H1 (cell line): ENCODE measurements around the gene XPNPEP2. TPM values are rescaled to one million over a fixed set of nuclear protein-coding genes. Genes with fewer than 3 reads are reported as not detected.

Experiments used
- CTCF ChIA-PET: fragments of 300-600 bp; sonication (Branson Sonifier 250); formaldehyde crosslinking; loops from one replicate; lab custom pipeline; 2021; ENCODE audit not compliant: partially characterized antibody; lab: Charles Lee
- POLR2A ChIA-PET: fragments of 300-600 bp; sonication (Branson Sonifier 250); formaldehyde crosslinking; loops from one replicate; lab custom pipeline; 2021; ENCODE audit warnings: inconsistent platforms; ENCODE audit not compliant: partially characterized antibody; lab: Charles Lee
- DNase-seq, 2 experiments: peaks; one replicate each; pipeline versions ENCODE4 v3.0.0 to v3.0.0-alpha.2; 2010 to 2022; ENCODE audit warnings: low spot score in 2 of 2, low read depth in 1 of 2, mixed read lengths in 1 of 2
- FAIRE-seq: peaks from 2 replicates; lab custom pipeline; 2011; peaks lifted over from hg19 to GRCh38; lab: Jason Lieb, UNC
- H2AFZ ChIP-seq: 2 replicates; pipeline ENCODE4 v1.8.1; 2012; ENCODE audit warnings: low read length, inconsistent platforms
- H2AK5ac ChIP-seq: 2 replicates; pipeline ENCODE4 v1.6.1; 2013; ENCODE audit warnings: low read depth, low read length
- H2BK120ac ChIP-seq: replicated peaks from 2 replicates; pipeline ENCODE3; 2013; ENCODE audit warnings: low read depth, low read length, inconsistent platforms
- H2BK12ac ChIP-seq: 2 replicates; pipeline ENCODE4 v1.6.1; 2013; ENCODE audit warnings: low read depth, low read length
- H2BK15ac ChIP-seq: 2 replicates; pipeline ENCODE4 v1.6.1; 2013; ENCODE audit warnings: low read length
- H2BK20ac ChIP-seq: 2 replicates; pipeline ENCODE4 v1.6.1; 2013; ENCODE audit warnings: low read length
- H2BK5ac ChIP-seq: 2 replicates; pipeline ENCODE4 v1.6.1; 2013; ENCODE audit warnings: low read depth, low read length
- H3K14ac ChIP-seq: 2 replicates; pipeline ENCODE4 v1.6.1; 2013; ENCODE audit warnings: inconsistent platforms; ENCODE audit not compliant: insufficient read length
- H3K18ac ChIP-seq: 2 replicates; pipeline ENCODE4 v1.6.1; 2013; ENCODE audit warnings: low read length; ENCODE audit errors: extremely low read depth
- H3K23ac ChIP-seq: 2 replicates; pipeline ENCODE4 v1.6.1; 2013; ENCODE audit warnings: inconsistent platforms; ENCODE audit not compliant: insufficient read length
- H3K23me2 ChIP-seq: 2 replicates; pipeline ENCODE4 v1.6.1; 2013; ENCODE audit warnings: low read depth, low read length
- H3K27ac ChIP-seq: 2 replicates; pipeline ENCODE4 v1.6.1; 2011; ENCODE audit warnings: low read depth, low read length, inconsistent platforms
- H3K27me3 ChIP-seq, 4 experiments: replicated peaks in 1 of 4; 1 replicate in 1 of 4; 2 replicates in 3 of 4; pipeline versions ENCODE4 v1.6.1 to v1.8.1; 2011 to 2013; ENCODE audit warnings: low read length in 3 of 4, mild to moderate bottlenecking in 3 of 4, inconsistent platforms in 2 of 4, mixed read lengths in 2 of 4, moderate library complexity in 1 of 4; ENCODE audit not compliant: control insufficient read depth in 3 of 4, insufficient read depth in 3 of 4; ENCODE audit errors: extremely low read depth in 1 of 4
- H3K36me3 ChIP-seq, 4 experiments: 2 replicates each; pipeline versions ENCODE4 v1.6.1 to v1.8.1; 2011 to 2013; ENCODE audit warnings: mild to moderate bottlenecking in 4 of 4, low read length in 3 of 4, moderate library complexity in 2 of 4, control low read depth in 1 of 4, inconsistent platforms in 1 of 4; ENCODE audit not compliant: insufficient read depth in 4 of 4, control insufficient read depth in 2 of 4
- H3K4ac ChIP-seq: replicated peaks from 2 replicates; pipeline ENCODE3; 2013; ENCODE audit warnings: low read length, low read depth, mixed read lengths, inconsistent platforms; ENCODE audit not compliant: insufficient read length
- H3K4me1 ChIP-seq, 4 experiments: replicated peaks in 1 of 4; 1 replicate in 1 of 4; 2 replicates in 3 of 4; pipeline versions ENCODE4 v1.6.1 to v1.8.1; 2011 to 2013; ENCODE audit warnings: low read length in 3 of 4, inconsistent platforms in 2 of 4, mixed read lengths in 1 of 4; ENCODE audit not compliant: insufficient read depth in 4 of 4, control insufficient read depth in 3 of 4
- H3K4me2 ChIP-seq, 2 experiments: 2 replicates each; pipeline versions ENCODE4 v1.6.1 to v1.8.1; 2011 to 2013; ENCODE audit warnings: low read depth in 2 of 2, low read length in 2 of 2, control low read depth in 1 of 2, inconsistent platforms in 1 of 2, mild to moderate bottlenecking in 1 of 2; ENCODE audit not compliant: insufficient read depth in 1 of 2
- H3K4me3 ChIP-seq, 4 experiments: fragments of 200-600, 300-600 bp in 1 of 4; sonication (generic), shearing (Covaris generic), sonication (Bioruptor Twin) in 1 of 4; 2 replicates each; pipeline versions ENCODE4 v1.5.1 to v1.8.1; 2011 to 2016; ENCODE audit warnings: low read length in 4 of 4, low read depth in 3 of 4, control low read depth in 2 of 4, inconsistent platforms in 2 of 4, mild to moderate bottlenecking in 2 of 4, mixed read lengths in 1 of 4, moderate library complexity in 1 of 4; ENCODE audit not compliant: insufficient read depth in 2 of 4; ENCODE audit errors: extremely low read depth in 1 of 4
- H3K56ac ChIP-seq: replicated peaks from 2 replicates; pipeline ENCODE3; 2013; ENCODE audit warnings: low read depth, mild to moderate bottlenecking, mixed read lengths, low read length, inconsistent platforms; ENCODE audit not compliant: insufficient read length
- H3K79me1 ChIP-seq: 2 replicates; pipeline ENCODE4 v1.6.1; 2013; ENCODE audit warnings: low read depth, low read length, control low read depth
- H3K79me2 ChIP-seq, 2 experiments: 2 replicates each; pipeline versions ENCODE4 v1.6.1 to v1.8.1; 2012 to 2013; ENCODE audit warnings: low read length in 2 of 2, mild to moderate bottlenecking in 2 of 2, inconsistent platforms in 1 of 2; ENCODE audit not compliant: insufficient read depth in 2 of 2, control insufficient read depth in 1 of 2
- H3K9ac ChIP-seq, 4 experiments: replicated peaks in 1 of 4; 1 replicate in 1 of 4; 2 replicates in 3 of 4; pipeline versions ENCODE4 v1.6.1 to v1.8.1; 2011 to 2013; ENCODE audit warnings: low read depth in 3 of 4, low read length in 3 of 4, control low read depth in 2 of 4, mild to moderate bottlenecking in 2 of 4, moderate library complexity in 2 of 4, inconsistent platforms in 1 of 4; ENCODE audit errors: extremely low read depth in 1 of 4
- H3K9me3 ChIP-seq, 2 experiments: 2 replicates each; pipeline versions ENCODE4 v1.6.1 to v1.8.1; 2012 to 2013; ENCODE audit warnings: mild to moderate bottlenecking in 2 of 2, moderate library complexity in 2 of 2, control low read depth in 1 of 2, inconsistent platforms in 1 of 2, low read depth in 1 of 2, low read length in 1 of 2, mixed read lengths in 1 of 2; ENCODE audit not compliant: insufficient read depth in 2 of 2
- H4K20me1 ChIP-seq, 2 experiments: replicated peaks in 1 of 2; 2 replicates each; pipeline versions ENCODE3 to v1.8.1; 2011 to 2013; ENCODE audit warnings: inconsistent platforms in 2 of 2, low read length in 2 of 2, mild to moderate bottlenecking in 1 of 2; ENCODE audit not compliant: insufficient read depth in 2 of 2, control insufficient read depth in 1 of 2
- H4K5ac ChIP-seq: 2 replicates; pipeline ENCODE4 v1.6.1; 2013; ENCODE audit warnings: low read length, low read depth, mixed read lengths, inconsistent platforms; ENCODE audit not compliant: insufficient read length
- H4K8ac ChIP-seq: 2 replicates; pipeline ENCODE4 v1.8.0; 2013; ENCODE audit warnings: mild to moderate bottlenecking, moderate library complexity, low read length, inconsistent platforms; ENCODE audit not compliant: insufficient read depth; ENCODE audit errors: extremely low read depth
- H4K91ac ChIP-seq: replicated peaks from 2 replicates; pipeline ENCODE3; 2013; ENCODE audit warnings: low read length, mixed read lengths, inconsistent platforms; ENCODE audit not compliant: insufficient read length
- CBX5 ChIP-seq: fragments of 300-800, 300-1000 bp; sonication (generic); IDR thresholded peaks from 2 replicates; pipeline ENCODE4 v1.7.1; 2016; ENCODE audit warnings: antibody characterized with exemption, low read length, low read depth
- CREB1 ChIP-seq: IDR thresholded peaks from 2 replicates; pipeline ENCODE4 v1.6.1; 2012; ENCODE audit warnings: inconsistent platforms
- MAFK ChIP-seq: IDR thresholded peaks from 2 replicates; pipeline ENCODE4 v1.6.1; 2012; ENCODE audit warnings: low read depth, mild to moderate bottlenecking, improper control_type of control experiment, low read length
- RFX5 ChIP-seq: IDR thresholded peaks from 2 replicates; pipeline ENCODE4 v1.6.1; 2011; ENCODE audit warnings: low read depth, low read length, improper control_type of control experiment, borderline replicate concordance
- SP1 ChIP-seq: IDR thresholded peaks from 2 replicates; pipeline ENCODE4 v1.6.1; 2011; ENCODE audit warnings: low read depth, low read length
- SP4 ChIP-seq: IDR thresholded peaks from 2 replicates; pipeline ENCODE4 v1.6.1; 2012; ENCODE audit warnings: low read length, inconsistent platforms
- TBP ChIP-seq: IDR thresholded peaks from 2 replicates; pipeline ENCODE4 v1.6.1; 2011; ENCODE audit warnings: low read depth, low read length, improper control_type of control experiment
- TCF12 ChIP-seq: IDR thresholded peaks from 2 replicates; pipeline ENCODE4 v1.6.1; 2011; ENCODE audit warnings: low read depth, mild to moderate bottlenecking, low read length
- WGBS, 2 experiments: shearing (Covaris generic) in 1 of 2; methylation state at CpG; one replicate each; pipeline versions ENCODE4 v1.1.6 to v1.1.7; 2013 to 2015; ENCODE audit warnings: low lambda C conversion rate in 2 of 2, mixed read lengths in 2 of 2, inconsistent platforms in 1 of 2, low coverage in 1 of 2, missing lambda C conversion rate in 1 of 2; ENCODE audit not compliant: insufficient replicate concordance in 2 of 2, insufficient coverage in 1 of 2, insufficient read length in 1 of 2; ENCODE audit errors: extremely low coverage in 1 of 2, missing lambda C conversion rate in 1 of 2; 5-methylcytosine and 5-hydroxymethylcytosine counted together
- polyA plus RNA-seq, 7 experiments: library from polyadenylated mRNA; depleted of rRNA in 3 of 7; stranded (reverse) in 5 of 7; unstranded in 2 of 7; fragments of >200 nt in 5 of 7; fragments of 200-250 nt in 2 of 7; gene quantifications; 1 replicate in 5 of 7; 2 replicates in 1 of 7; 4 replicates in 1 of 7; pipeline versions ENCODE4 v1.2.1 to v1.2.3, GENCODE V29; 2011 to 2013; ENCODE audit warnings: missing spikeins in 2 of 7, mixed read lengths in 2 of 7
- total RNA-seq: library from RNA; stranded (reverse); fragmentation: NEBNext Ultra II Directional; extraction: Animal tissue kit (Norgen Biotek cat#: 25700); gene quantifications from 2 replicates; pipeline ENCODE4 v1.2.1, GENCODE V29; 2021

The XPNPEP2 gene
- total and polyA plus RNA-seq, 2 of the 8 experiments (the other 6 are each of a cell fraction or from before 2014, with no cell fraction given), result 0.27 TPM; not detected in 1

DNA sequence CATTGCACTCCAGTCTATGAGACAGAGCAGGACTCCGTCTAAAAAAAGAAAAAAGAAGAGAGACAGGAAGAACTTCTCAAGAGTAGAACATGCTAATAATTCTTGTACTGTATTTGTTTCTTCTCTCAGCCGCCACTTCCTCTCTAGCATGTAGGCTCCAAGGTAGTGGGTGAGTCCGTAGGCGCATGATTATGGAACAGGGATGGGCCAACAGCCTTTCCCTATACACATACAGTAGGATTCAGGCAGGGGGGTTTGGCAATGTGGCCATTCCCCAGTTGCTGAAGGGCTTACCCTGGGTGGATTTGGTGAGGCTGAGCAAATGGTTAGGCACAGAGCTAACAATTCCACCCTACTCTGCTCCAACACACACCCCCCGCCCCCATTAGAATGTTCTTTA lies 49.0 kb upstream of the XPNPEP2 start:
- no peaks in the 10 kb centered on the region for H3K23me2 ChIP-seq
- no peak overlapping the region for H3K14ac ChIP-seq
- no peak overlapping the region for H4K8ac ChIP-seq
- no peak overlapping the region for H3K23ac ChIP-seq
- no peak overlapping the region for H4K91ac ChIP-seq
- H3K4me1 ChIP-seq, result peaks cover 0 to 8% (median 3%) of the 10 kb centered on the region in 4 experiments; a peak in 4 of 7 replicates
- H3K4ac ChIP-seq, result no peak overlapping the region
- CTCF ChIA-PET, result interaction anchor here (0.9 to 2.8 kb wide), 3 partner anchors 12 to 51 kb away, joined by 3 to 11 read pairs (median 10); no protein-coding TSS in a partner anchor
- H3K79me1 ChIP-seq, result no peaks in the 10 kb centered on the region
- no peak overlapping the region for H2AFZ ChIP-seq
- no peak overlapping the region for H2BK20ac ChIP-seq
- POLR2A ChIA-PET, result no interaction called here
- H4K20me1 ChIP-seq, result no peaks in the 10 kb centered on the region
- no peak overlapping the region for H2AK5ac ChIP-seq
- TF ChIP-seq MAFK, result no peak
- no peak for TF ChIP-seq SP4
- no peak for TF ChIP-seq CREB1
- TF ChIP-seq RFX5, result no peak
- no peak for TF ChIP-seq SP1
- no peak for TF ChIP-seq CBX5
- TF ChIP-seq TCF12, result no peak
- no peak for TF ChIP-seq TBP
- no peak overlapping the region for H2BK120ac ChIP-seq
- no peak overlapping the region for H2BK5ac ChIP-seq
- no peak overlapping the region for H3K4me3 ChIP-seq
- DNase-seq, result no peak
- H3K36me3 ChIP-seq, result no peaks in the 10 kb centered on the region
- no peak overlapping the region for H2BK15ac ChIP-seq
- H4K5ac ChIP-seq, result no peak overlapping the region
- H3K27ac ChIP-seq, result no peak overlapping the region
- H3K27me3 ChIP-seq, result no peaks in the 10 kb centered on the region
- H3K9me3 ChIP-seq, result no peaks in the 10 kb centered on the region
- no peak overlapping the region for H2BK12ac ChIP-seq
- H3K79me2 ChIP-seq, result no peaks in the 10 kb centered on the region
- H3K4me2 ChIP-seq, result no peak overlapping the region
- no peak overlapping the region for H3K18ac ChIP-seq
- 75% methylated on average over 5 of the region's 5 CpGs; no CpG with 5 or more reads in 1 of the 2 experiments for WGBS, 2 experiments
- no peak overlapping the region for H3K56ac ChIP-seq
- no peak overlapping the region for H3K9ac ChIP-seq
- no peak for FAIRE-seq
